Measurements from ENCODE around the gene RABL6. TPM values are rescaled to one million over a fixed set of nuclear protein-coding genes. Genes with fewer than 3 reads are reported as not detected.
A peak's percentile ranks its signal among the peaks of the same experiment; 100 is the strongest.
"Not testable (repeated sequence)": the region's sequence is repeated elsewhere in the genome, so short reads cannot be mapped to it uniquely, and the experiment has no call there.

Gene RABL6
- total RNA-seq, 1 donor from 2014 or later, result 62.2 TPM

DNA sequence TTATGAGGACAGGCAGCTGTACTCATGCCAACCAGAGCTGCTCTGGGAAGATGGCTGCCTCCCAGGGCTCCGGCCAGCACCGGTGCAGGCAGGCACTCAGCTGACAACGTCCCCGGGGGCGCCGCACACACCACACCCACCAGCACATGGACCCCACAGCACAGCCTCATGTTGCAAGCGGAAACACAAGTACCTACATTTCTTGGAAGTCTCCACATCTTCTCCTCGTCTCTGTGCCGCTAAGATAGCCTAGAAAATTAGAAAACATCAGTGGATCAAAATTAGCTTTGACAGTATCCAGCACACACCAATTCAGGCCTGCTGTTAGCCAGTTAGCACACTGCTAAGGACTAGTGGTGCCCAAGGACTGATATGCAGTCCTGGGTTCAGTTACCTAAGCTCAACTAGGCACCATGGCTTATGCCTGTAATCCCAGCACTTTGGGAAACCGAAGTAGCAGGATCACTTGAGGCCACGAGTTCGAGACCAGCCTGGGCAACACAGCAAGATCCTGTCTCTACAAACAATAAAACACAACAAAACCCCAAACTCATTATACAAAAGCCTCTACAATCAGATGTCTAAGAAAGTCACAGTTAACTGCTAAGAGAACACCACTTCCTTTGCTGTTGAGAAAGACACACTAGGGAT, 56.0 kb downstream of the RABL6 start:
- DNase-seq (no peak), ATAC-seq (no peak)
- TF ChIP-seq, protein P1, sequence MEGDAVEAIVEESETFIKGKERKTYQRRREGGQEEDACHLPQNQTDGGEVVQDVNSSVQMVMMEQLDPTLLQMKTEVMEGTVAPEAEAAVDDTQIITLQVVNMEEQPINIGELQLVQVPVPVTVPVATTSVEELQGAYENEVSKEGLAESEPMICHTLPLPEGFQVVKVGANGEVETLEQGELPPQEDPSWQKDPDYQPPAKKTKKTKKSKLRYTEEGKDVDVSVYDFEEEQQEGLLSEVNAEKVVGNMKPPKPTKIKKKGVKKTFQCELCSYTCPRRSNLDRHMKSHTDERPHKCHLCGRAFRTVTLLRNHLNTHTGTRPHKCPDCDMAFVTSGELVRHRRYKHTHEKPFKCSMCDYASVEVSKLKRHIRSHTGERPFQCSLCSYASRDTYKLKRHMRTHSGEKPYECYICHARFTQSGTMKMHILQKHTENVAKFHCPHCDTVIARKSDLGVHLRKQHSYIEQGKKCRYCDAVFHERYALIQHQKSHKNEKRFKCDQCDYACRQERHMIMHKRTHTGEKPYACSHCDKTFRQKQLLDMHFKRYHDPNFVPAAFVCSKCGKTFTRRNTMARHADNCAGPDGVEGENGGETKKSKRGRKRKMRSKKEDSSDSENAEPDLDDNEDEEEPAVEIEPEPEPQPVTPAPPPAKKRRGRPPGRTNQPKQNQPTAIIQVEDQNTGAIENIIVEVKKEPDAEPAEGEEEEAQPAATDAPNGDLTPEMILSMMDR (IDR thresholded peaks at IDR 0.05), result no peak

GRCh38 chr9:136865041-136865767, 57.5 kb downstream of the RABL6 start:
- DNase-seq, result no peak
- Histone ChIP-seq H3K27me3 (ENCODE audit: low read depth) (no peaks in the 10 kb centered on the region), H3K36me3 (peaks cover 41% of the 10 kb centered on the region), H3K27ac (peak overlapping the region; percentile 94), H3K9me3 (no peaks in the 10 kb centered on the region), H3K4me3 (peak overlapping the region; percentile 79), H3K4me1 (peaks cover 23% of the 10 kb centered on the region)
- TF ChIP-seq, protein P1 (IDR thresholded peaks at IDR 0.05), result no peak
- intact Hi-C loops (cut with DNase I), result no loop called here
- peak in 1 of 2 donors; percentile 3 for ATAC-seq

More for the DNA sequence above, 56.0 kb downstream of the RABL6 start:
- peaks cover 33% of the 10 kb centered on the region for H3K4me1 ChIP-seq
- no peaks in the 10 kb centered on the region for H3K27me3 ChIP-seq (ENCODE audit: low read depth)
- no peak overlapping the region for H3K4me3 ChIP-seq
- no peaks in the 10 kb centered on the region for H3K9me3 ChIP-seq
- no peak overlapping the region for H3K27ac ChIP-seq
- intact Hi-C loops (cut with DNase I), result no loop called here
- peaks cover 41% of the 10 kb centered on the region for H3K36me3 ChIP-seq

DNA sequence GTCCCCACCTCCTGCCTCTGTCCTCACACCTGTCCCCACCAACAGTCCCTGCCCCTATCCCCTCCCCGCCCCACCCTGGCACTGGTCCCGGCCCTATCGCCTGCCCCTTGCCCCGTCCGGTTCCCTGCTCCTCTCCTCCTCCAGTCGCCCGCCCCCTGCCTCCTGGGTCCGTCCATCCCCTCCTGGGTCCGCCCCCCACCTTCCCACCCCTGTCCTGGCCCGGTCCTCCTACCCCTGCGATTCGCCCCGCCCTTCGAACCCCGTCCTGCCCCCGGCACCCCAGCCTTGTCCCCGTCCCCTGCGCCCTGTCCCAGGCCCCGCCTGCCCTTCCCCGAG, 58.0 kb downstream of the RABL6 start:
- H3K9me3 ChIP-seq, result no peaks in the 10 kb centered on the region
- no peaks in the 10 kb centered on the region for H3K27me3 ChIP-seq (ENCODE audit: low read depth)
- peak overlapping the region; percentile 94 for H3K27ac ChIP-seq
- intact Hi-C loops (cut with DNase I), result no loop called here
- H3K4me1 ChIP-seq, result peaks cover 23% of the 10 kb centered on the region
- H3K4me3 ChIP-seq, result peak overlapping the region; percentile 79
- DNase-seq (peak; percentile 60), ATAC-seq (peak; percentile 51 to 57)
- TF ChIP-seq, protein P1 (IDR thresholded peaks at IDR 0.05), result no peak
- peaks cover 37% of the 10 kb centered on the region for H3K36me3 ChIP-seq

- H3K9me3 ChIP-seq; intact Hi-C loops (cut with DNase I); H3K27me3 ChIP-seq (ENCODE audit: low read depth); ATAC-seq: not testable (repeated sequence)
- Histone ChIP-seq H3K4me3 (peak overlapping the region; percentile 79), H3K27ac (peak overlapping the region; percentile 94), H3K36me3 (peaks cover 24% of the 10 kb centered on the region), H3K4me1 (peaks cover 23% of the 10 kb centered on the region)
- DNase-seq, result peak; percentile 45
Observed at GRCh38 chr9:136866898-136867421, 59.2 kb downstream of the RABL6 start.

DNA sequence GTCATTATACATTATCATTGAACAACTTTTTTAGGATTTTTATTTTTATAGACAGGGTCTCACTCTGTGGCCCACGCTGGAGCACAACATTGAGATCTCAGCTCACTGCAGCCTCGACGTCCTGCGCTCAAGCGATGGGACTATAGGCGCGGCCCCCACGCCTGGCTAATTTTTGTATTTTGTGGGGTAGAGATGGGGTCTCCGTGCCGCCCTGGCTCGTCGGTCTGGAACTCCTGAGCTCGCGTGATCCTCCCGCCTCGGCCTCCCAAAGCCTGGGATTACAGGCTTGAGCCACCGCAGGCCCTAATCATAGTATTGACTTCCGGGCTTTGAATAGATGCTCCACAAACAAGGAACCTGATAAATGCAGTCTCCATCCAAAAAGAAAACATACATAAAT, 59.7 kb downstream of the RABL6 start:
- peak overlapping the region; percentile 79 for H3K4me3 ChIP-seq
- TF ChIP-seq, protein P1 (IDR thresholded peaks at IDR 0.05), result no peak
- intact Hi-C loops (cut with DNase I), result no loop called here
- ATAC-seq, result no peak
- H3K36me3 ChIP-seq, result peaks cover 19% of the 10 kb centered on the region
- no peak overlapping the region for H3K27ac ChIP-seq
- peaks cover 23% of the 10 kb centered on the region for H3K4me1 ChIP-seq
- DNase-seq, result no peak
- no peaks in the 10 kb centered on the region for H3K9me3 ChIP-seq
- no peaks in the 10 kb centered on the region for H3K27me3 ChIP-seq (ENCODE audit: low read depth)

- DNase-seq, result no peak
- ATAC-seq, result no peak
- TF ChIP-seq, protein P1 (IDR thresholded peaks at IDR 0.05), result no peak
Observed at GRCh38 chr9:136867917-136868316, 60.2 kb downstream of the RABL6 start.

More at GRCh38 chr9:136867917-136868316, 60.2 kb downstream of the RABL6 start:
- intact Hi-C loops (cut with DNase I), result no loop called here
- Histone ChIP-seq H3K9me3 (no peaks in the 10 kb centered on the region), H3K27me3 (ENCODE audit: low read depth) (no peaks in the 10 kb centered on the region), H3K4me3 (no peak overlapping the region), H3K27ac (no peak overlapping the region), H3K4me1 (peaks cover 23% of the 10 kb centered on the region), H3K36me3 (peaks cover 15% of the 10 kb centered on the region)
